Measurements from ENCODE around the gene ABAT. TPM values are rescaled to one million over a fixed set of nuclear protein-coding genes. Genes with fewer than 3 reads are reported as not detected.

The ABAT gene
- total RNA-seq, 1 donor from 2014 or later, result 10.7 TPM

DNA sequence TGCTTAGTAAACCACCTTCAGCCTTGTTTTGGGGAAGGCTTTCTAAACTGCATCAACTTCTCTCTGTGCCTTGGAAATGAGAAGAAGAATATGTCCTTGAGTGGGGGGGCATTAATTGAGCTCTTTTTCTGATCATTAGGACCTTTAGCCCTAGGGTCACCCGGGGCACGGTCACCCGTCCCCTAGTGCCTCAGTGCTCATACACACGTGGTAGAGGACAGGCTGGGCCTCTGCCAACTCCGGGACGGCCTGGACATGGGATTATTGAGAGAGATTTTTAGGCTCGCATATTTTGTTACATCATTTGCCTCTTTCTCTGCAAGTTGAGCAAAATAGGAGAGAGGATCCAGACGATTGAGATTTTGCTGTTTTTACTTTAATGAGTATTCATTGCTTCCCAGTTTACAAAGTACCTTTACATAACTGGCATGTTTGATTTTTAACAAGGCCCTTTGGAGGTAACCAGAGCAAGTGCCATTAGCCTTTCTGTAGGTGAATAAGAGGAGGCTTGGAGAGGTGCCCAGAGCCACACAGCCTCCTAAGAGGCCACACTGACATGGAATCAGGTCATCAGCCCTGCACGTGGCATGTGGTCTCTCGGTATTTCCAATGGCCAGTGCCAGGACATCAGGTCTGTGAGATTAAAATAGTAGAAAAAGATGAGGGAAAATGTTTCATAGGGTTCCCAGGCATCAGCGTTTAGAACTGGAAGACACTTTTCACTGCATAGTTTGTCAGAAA lies 134.4 kb downstream of the ABAT start:
- intact Hi-C loops (cut with micrococcal nuclease), result no loop called here

- intact Hi-C loops (cut with micrococcal nuclease), result loop anchor here (2.0 kb wide), 1 partner anchor 16 kb away; no protein-coding TSS in a partner anchor
Measured at GRCh38 chr16:8812162-8812843, 137.9 kb downstream of the ABAT start.

- intact Hi-C loops (cut with micrococcal nuclease), result no loop called here
Measured at GRCh38 chr16:8814095-8814806, 139.8 kb downstream of the ABAT start.

DNA sequence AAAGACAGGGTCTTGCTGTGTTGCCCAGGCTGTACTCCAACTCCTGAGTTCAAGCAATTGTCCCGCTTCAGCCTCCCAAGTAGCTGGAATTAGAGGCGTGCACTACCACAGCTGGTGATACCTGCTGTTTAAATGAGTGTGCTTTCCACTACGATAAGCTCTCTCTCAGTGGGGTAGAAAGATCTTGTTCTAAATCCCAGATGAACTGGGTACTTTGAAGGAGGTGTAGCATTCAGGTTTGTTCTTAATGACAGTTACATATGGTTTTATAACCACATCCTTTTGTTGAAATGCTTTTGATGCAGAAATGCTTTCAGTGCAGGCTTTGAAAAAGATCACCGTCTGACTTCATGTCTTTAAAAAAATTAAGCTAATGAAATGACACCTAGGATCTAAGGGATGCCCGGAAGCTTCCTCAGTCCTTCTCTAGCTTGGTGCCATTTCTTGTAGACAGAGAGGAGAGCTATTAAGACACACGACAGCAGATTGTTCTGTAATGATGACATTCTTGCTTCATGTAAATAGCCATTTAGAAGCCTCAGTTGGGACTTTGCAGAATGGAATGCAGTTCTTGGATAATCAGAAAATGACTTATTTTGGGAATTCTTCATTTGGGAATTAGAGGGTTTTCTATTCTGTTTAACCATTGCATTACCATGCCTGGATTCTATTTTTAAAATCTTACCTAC lies 142.7 kb downstream of the ABAT start:
- intact Hi-C loops (cut with micrococcal nuclease), result loop anchor here (1.0 to 5.0 kb wide), 3 partner anchors 20 to 63 kb away; partner anchors contain the start of genes CARHSP1, PMM2 and TMEM186

DNA sequence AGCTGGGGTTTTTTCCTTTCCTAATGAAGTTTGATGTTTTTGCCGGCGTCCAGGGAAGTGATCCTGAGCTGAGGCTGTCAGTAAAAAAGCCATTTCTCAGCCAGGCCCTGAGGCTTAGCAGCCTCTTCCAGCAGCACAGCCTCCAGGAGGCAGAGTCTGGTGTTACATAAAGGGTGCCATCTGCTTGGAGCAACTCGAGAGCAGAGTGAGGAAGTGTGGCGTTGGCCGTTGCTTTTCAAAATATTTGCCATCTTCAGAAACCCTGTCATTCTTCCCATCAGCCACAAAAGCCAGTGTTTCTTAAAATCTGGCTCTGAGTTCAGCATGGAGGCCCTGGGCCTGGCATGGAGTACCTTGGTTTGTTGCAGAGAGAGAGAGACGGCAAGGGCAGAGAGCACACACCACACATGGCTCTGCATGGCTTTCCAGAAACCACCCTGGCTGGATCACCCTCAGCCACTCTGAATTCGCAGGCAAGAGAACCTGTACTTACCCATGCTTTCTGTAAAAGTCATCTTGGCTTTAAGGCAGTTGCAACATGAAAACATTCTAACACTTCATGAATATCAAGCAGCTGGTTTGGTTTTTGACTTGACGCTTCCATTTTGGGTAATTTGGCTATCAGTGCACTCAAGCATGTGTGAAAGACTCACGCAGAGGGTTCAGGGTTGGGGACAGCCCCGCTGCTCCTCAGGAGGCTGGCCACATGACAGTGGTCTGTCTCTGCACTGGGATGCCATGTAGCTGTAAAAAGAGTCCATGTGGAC lies 144.3 kb downstream of the ABAT start:
- intact Hi-C loops (cut with micrococcal nuclease), result loop anchor here (5.0 kb wide), 1 partner anchor 49 kb away; the partner anchor contains the start of gene CARHSP1

DNA sequence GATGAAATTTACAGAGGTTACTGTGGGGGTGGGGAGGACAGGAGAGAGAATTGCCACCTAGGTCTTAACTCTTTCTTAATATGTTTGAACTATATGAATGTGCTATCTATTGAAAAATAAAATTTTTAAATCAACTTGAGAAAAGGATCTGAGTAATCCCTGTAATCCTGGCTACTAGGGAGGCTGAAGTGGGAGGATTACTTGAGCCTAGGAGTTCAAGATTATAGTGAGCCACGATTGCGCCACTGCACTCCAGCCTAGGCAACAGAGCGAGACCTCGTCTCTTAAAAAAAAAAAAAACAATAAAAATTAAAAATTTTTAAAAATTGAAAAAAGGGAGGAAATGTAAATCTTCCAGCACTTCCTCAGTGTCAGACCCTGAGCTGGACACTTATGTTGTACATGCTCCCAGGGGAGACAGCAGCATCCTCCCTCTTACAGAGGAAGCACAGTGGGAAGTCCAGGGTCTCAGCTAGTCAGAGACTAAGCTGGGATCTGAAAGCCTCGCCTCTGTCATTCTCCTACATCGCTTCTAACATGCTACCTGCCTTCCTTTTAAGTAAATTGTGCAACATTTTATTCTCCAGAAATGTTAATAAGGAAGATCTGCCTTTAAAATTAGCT lies 145.1 kb downstream of the ABAT start:
- intact Hi-C loops (cut with micrococcal nuclease), result loop anchor here (5.0 kb wide), 1 partner anchor 48 kb away; the partner anchor contains the start of gene CARHSP1

DNA sequence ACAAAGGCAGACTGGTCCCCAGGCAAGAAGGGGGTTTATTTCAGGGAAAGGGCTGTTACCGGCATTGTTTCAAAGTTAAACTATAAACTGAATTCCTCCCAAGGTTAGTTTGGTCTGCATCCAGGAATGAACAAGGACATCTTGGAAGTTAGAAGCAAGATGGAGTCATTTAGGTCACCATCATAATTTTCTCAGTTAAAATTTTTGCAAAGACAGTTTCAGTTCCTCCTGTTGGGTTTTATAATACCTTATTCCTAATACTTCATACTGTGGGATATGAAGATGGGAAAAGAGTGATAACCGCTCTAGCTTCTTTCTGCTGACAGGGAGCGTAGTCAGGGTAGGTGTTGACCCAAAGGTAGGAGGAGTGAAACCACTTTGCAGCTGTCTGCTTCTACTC lies 148.0 kb downstream of the ABAT start:
- intact Hi-C loops (cut with micrococcal nuclease), result no loop called here

DNA sequence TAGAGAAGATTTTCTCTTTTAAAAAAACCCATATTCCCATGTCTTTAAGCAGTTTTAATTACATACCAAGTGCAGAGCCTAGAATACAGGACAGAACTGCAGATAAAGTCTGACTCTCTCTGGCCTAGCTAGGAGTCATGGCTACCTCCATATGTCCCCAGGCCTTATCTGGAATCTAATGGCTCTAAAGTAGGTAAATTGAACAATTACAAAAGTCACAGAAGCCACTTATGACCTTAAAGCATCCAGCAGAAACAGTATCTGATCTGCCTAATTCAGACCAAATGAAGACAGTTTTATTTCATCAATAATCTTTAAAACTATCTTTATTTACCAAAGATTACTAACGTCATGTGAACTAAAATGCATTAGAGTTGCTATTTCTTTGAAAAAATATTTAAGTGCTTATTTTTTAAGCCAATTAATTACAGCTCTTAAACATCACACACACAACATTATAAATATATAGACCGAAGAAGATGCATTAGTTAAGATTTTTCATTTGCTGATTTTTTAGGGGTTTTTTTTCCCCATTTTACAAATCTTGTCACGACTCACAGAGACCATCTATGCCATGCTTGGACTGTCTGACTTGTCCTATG lies 152.0 kb downstream of the ABAT start:
- intact Hi-C loops (cut with micrococcal nuclease), result no loop called here

- intact Hi-C loops (cut with micrococcal nuclease), result loop anchor here (2.0 kb wide), 1 partner anchor 16 kb away; no protein-coding TSS in a partner anchor
Measured at GRCh38 chr16:8828541-8829165, 154.2 kb downstream of the ABAT start.

- intact Hi-C loops (cut with micrococcal nuclease), result no loop called here
Measured at GRCh38 chr16:8831450-8831849, 157.0 kb downstream of the ABAT start.

DNA sequence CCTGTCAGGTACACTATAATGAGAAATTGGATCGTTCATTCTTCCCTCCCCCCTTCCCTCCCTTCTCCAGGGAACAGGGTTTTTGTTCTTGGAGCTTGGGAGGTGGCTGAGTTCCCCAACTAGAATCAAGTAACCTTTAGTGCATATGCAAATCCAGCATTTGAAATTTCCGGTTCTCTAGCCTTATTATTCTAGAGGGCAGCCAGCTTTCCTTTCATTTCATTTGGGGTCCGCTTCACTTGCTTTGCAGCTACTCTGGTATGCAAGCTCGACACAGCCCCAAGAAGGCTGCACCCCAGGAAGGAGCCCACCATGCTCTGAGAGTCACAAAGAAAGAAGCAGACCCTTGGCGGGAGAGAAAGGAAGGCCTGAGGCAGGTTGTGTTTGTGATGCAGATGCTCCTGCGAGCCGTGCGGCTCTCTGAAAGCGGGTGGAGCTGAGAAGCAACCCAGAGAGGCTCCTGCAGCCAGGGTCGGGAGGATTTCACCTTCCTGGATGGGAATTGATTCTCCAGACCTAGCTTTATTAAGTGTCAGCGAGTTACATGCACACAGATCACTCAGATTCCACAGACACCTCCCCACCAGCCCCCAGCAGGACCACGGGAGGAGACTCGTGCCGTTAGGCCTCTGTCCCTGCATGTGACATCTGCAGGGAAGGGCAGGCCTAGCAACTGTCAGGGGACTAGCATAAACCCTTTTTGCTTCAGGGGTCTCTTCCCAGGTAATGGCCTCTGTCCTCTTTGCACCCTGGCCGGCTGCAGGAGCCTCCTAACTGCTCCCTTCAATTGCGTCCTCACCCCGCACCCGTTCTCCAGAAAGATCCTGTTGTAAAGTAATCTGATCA lies 157.7 kb downstream of the ABAT start:
- intact Hi-C loops (cut with micrococcal nuclease), result no loop called here

DNA sequence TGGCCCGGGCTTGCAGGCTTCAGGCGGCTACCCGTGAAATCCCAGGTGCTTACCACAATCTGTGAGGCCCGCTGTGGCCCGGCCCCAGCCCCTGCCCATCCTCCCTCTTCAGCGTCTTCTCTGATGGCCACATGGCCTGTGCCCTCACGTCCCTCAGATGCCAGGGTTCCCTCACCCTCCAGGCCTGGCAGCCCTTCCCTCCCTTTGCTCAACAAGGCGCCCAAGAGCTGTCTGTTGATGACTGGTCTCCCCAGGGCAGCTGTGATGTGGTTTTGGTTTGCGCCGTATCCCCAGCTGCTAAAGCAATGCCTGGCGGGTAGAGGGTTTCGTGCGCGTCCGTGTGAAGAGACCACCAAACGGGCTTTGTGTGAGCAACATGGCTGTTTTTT lies 158.3 kb downstream of the ABAT start:
- intact Hi-C loops (cut with micrococcal nuclease), result no loop called here

Other genes starting within 250 kb of the ABAT start
- not detected in 2 replicates for gene TMEM114, start 84.1 kb upstream of the ABAT start, total RNA-seq
- 32.5 and 32.9 TPM in 2 replicates for gene METTL22, start 52.9 kb upstream of the ABAT start, total RNA-seq
- gene TMEM186, start 123.0 kb downstream of the ABAT start, total RNA-seq, result 10.4 and 12.8 TPM in 2 replicates
- 49.8 and 52.2 TPM in 2 replicates for gene PMM2, start 123.2 kb downstream of the ABAT start, total RNA-seq
- 102 and 105 TPM in 2 replicates for gene CARHSP1, start 194.4 kb downstream of the ABAT start, total RNA-seq
- gene LITAFD, start 207.7 kb downstream of the ABAT start, total RNA-seq, result not detected in 2 replicates